HG03457 (cell line): Measurements from ENCODE around the gene TAF1A.
A peak's percentile ranks its signal among the peaks of the same experiment; 100 is the strongest.

Source experiments
- ATAC-seq: cut with Tn5 transposase; IDR thresholded peaks from one replicate; pipeline ENCODE4 v1.9.1; 2021; ENCODE audit warnings: moderate number of reproducible peaks; ENCODE audit not compliant: unreplicated experiment

The TAF1A gene

DNA sequence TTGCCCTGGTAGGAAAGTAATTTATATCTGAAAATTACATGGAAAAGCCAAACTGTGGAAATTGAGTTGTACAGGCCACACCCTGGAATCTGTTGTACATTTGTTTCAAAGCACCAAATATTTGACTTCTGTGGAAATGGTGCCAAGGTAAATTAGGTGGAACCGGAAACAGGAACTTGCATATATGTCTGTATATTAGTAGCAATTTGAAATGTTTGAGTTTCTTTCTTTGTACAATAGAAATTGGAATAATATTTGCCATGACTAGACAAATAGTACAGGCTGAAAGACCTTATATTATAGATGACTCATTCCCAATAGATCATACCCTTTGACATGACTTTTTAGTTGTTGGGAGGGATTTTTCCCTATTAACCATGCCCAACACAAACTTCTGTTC, 10.5 kb upstream of the TAF1A start:
- no peak for ATAC-seq

DNA sequence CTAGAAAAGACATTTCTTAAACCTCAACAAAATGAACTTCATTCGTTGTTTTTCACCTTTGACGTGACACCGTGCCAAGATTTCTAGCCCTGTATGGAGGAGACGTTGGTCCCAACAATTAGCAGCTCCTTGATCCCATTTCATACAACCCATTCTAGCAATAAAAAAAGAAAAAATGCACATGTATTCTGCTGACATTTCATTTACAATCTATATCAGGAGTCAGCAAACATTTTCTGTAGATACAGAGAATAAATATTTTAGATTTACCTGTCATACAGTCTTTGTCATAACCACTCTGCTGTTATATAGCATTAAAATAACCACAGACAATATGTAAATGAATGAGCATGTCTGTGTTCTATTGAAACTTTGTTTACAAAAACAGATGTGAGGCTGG, 7.0 kb upstream of the TAF1A start:
- no peak for ATAC-seq

DNA sequence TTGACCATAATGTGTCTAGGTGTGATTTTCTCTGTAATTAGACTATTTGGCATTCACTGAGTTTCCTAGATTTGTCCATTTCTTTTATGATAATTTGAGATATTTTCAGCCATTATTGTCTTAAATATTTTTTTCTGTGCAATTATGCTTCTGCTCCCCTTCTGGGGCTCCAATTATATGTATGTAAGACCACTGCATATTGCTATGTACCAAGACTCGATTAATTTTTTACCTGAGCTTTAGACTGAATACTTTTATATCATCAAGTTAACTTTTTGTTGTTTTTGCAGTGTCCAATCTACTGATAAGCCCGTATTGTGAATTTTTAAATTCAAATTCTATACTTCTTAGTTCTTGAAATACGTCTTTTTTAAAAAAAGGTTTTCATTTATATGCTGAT, 5.1 kb upstream of the TAF1A start:
- ATAC-seq, result no peak

DNA sequence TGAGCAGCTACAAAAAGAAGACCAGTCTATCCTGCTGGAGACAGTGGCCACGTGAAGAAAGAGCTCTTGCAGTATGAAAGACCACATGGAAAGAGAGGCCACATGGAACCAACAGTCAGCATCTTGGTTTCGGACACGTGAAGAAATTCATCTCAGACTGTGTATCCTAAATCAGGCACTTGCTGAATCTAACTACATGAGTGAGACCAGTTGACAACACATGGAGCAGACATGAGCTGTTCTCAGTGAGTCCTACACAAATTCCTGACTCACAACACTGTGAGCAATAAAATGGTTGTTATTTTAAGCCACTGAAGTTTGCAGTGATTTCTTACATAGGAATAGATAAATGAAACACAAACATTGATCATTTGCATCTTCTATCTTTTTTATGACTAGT, 2.4 kb upstream of the TAF1A start:
- ATAC-seq, result no peak

GRCh38 chr1:222588135-222588534, 1.6 kb downstream of the TAF1A start:
- ATAC-seq, result no peak

DNA sequence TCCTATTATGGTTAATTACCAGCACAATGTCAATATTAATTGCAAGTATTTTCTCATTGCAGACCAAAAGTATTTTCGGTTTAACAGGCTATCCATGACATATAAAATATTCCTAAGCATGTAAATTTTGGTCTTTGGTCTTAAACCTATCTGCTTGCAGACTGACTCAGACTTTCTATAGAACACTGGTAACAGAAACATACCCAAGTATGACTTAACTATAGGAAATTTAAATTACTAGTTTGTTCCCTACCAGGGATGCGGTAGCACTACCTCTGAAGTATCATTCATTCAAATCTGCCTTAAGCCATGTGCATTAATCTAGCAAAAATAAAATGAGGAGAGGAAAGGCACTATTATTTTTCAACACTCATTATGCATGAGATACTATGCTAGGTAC, 2.9 kb downstream of the TAF1A start:
- no peak for ATAC-seq

GRCh38 chr1:222583079-222583478, 6.7 kb downstream of the TAF1A start:
- ATAC-seq, result peak; percentile 88

GRCh38 chr1:222582099-222582774, 7.5 kb downstream of the TAF1A start:
- ATAC-seq, result peak; percentile 55

DNA sequence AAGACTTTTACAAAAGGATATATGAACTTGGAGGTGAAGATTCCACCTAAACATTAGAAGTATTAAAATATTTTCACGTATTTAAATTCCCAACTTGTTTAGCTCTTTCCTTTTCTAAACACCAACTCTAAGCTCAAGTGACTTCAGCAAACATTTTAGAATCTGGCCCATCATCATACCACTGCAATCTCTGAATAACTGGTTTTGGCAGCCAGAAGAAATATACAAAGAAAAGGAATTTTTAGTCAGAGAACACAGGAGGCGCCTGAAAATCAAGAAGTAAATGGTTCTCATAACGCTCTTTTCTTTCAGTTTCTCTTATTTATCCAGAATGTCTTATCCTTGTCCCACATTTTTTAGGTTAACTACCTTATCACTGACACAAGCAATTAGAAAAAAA, 10.4 kb downstream of the TAF1A start:
- no peak for ATAC-seq

GRCh38 chr1:222570837-222571236, 18.9 kb downstream of the TAF1A start:
- ATAC-seq, result no peak

DNA sequence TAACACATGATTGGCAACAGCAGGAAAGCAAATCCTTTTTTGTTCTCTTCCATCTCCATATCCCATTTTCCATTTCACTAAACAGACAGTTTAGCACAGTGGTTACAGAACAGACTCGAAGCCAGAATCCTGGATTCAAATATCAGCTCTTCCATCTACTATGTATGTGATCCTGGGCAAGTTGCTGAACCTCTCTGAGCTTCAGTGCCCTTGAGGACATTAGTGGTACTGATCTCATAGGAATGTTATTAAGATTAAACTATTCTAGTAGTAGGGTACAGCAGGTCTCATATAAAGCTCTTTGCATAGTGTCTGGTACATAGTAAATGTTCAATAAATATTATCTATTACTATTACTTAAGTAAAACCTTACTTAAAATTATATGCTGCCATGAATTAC, 28.1 kb downstream of the TAF1A start:
- ATAC-seq, result no peak

DNA sequence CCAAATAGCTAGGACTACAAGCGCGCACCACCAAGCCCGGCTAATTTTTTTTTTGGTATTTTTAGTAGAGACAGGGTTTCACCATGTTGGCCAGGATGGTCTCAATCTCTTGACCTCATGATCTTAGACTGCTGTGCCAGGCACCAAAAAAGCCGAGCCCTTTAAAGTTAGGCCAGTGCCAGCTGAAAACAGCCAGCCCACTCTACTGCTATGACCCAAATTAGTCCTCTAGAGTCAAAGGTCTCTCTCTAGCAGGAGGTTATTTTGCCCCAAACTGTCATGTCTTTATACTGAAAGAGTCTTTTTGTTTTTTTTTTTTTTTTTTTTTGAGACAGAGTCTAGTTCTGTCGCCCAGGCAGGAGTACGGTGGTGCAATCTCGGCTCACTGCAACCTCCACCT, 32.2 kb downstream of the TAF1A start:
- no peak for ATAC-seq

- ATAC-seq, result no peak
These were observed 32.6 kb downstream of the TAF1A start for GRCh38 chr1:222557148-222557547.

- no peak for ATAC-seq
These were observed 33.6 kb downstream of the TAF1A start for GRCh38 chr1:222555992-222556615.

GRCh38 chr1:222554177-222554576, 35.6 kb downstream of the TAF1A start:
- no peak for ATAC-seq

GRCh38 chr1:222552882-222553281, 36.9 kb downstream of the TAF1A start:
- ATAC-seq, result no peak

- no peak for ATAC-seq
These were observed 41.6 kb downstream of the TAF1A start, which contains the start of gene HHIPL2 for GRCh38 chr1:222547944-222548671. TSS of gene HHIPL2 (minus strand) at chr1:222548104. CDS start at chr1:222548044, 60 bp downstream.

DNA sequence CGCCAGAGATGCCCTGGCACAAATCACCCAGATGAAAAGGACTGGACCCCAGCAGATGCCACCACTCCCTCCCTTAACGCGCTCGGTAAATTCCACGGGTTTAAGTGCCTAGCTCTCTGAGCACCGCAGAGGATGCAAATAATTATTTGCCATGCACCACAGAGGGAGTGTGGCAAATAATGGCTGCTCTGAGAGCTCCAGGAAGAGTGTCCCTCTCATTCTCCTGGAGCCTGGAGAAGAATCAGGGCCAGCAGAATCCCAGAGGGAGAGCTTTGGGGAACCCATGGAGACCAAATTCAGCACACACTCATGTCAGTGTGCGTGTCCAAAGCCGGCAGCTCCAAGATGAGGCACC, 42.5 kb downstream of the TAF1A start:
- ATAC-seq, result no peak

DNA sequence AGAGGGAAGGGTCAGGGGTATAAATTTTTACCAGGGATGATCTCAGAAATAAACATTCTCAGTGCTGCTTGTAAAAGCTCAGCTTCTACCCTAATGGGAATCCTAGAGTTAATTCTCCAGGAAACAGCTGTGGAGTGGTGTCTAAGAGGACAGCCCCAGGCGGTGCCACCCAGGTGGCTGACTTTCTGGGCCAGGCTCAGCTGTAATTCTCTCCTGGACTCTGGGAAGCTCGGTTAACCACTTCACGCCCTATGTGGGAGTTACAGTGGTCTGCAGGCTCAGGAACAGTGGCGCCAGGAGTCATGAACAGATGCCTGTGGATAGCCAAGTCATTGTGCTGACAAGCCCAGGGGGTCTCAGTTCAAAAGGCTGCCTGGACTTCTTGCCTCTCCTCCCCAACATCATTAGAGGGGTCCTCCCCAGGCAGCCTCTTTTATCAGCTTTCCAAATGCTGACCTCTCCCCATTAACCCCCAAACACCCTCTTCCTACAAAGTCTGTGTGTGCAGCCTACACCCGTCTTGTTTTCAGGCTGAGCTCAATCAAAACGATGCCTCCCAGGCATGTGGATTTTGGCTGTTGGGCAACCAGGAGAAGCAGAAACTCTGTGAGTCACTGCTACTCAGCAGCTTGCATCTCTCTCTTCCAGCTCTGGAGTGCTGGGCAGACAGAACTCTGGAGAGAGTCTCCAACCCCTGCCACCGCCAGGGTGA, 43.0 kb downstream of the TAF1A start:
- ATAC-seq, result no peak

DNA sequence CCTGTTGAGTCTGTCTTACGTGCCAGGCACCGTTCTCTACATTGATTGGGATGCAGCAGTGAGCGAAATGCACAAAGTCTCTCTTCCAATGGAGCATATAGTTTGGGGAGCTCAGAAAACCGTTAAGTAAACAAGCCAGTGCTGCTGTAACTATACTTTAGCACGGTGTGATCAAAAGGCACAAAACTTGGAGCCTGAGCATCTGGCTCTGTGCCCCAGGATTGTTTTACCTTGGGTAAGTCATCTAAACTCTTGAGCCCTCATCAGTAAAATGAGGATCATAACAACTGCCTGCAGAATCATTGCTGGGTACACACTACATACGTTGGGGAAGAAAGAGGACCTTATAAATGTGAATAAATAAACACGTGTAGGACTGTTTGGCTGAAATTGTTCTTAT, 43.6 kb downstream of the TAF1A start:
- ATAC-seq, result no peak

DNA sequence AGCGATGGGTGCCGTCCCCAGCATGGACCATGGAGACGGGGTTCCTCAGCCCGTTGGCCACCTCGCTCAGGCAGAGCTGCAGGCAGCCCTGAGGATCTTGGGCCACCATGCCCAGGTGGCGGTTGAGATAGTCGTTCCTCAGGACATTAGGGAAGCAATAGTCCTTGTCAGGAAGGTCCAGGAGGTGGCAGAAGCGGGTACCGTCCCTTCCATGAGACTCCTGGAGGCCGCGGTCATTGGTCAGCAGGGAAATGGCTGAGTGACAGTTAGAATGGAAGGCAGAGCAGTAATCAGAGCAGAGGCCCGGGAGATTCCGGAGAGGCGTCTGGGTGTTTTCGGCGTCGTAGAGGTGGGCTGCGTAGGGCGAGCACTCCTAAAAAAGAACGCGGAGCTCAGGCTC, 45.9 kb downstream of the TAF1A start:
- no peak for ATAC-seq

- no peak for ATAC-seq
These were observed 49.1 kb downstream of the TAF1A start for GRCh38 chr1:222540598-222540995.
